Naive thymus-derived CD4-positive, alpha-beta T cell (primary cell): ENCODE results near the gene CTNNA3. TPM values are rescaled to one million over a fixed set of nuclear protein-coding genes. Genes with fewer than 3 reads are reported as not detected.

Source experiments
- ATAC-seq: fragments of 150-1000 bp; cut with Tn5 transposase; 2 replicates; pipeline ENCODE4 v1.10.0; 2021; ENCODE audit warnings: mild to moderate bottlenecking, moderate library complexity
- CTCF ChIA-PET: fragments of 350-600 bp; sonication (Branson Sonifier 250); formaldehyde crosslinking; loops from one replicate; lab custom pipeline; 2021; ENCODE audit warnings: antibody characterized with exemption; lab: Charles Lee
- POLR2A ChIA-PET: fragments of 350-600 bp; sonication (Branson Sonifier 250); formaldehyde crosslinking; loops from one replicate; lab custom pipeline; 2021; ENCODE audit warnings: antibody characterized with exemption, inconsistent platforms; lab: Charles Lee
- DNase-seq, 9 donors: peaks; one replicate each; pipeline versions ENCODE4 v3.0.0 to v3.0.0-alpha.2; 2020 to 2022; ENCODE audit warnings: mixed read lengths in 1 of 9
- H3K27ac ChIP-seq: one replicate; pipeline ENCODE4 v1.7.0; 2013; ENCODE audit warnings: mild to moderate bottlenecking, low read depth, low read length, moderate library complexity
- H3K27me3 ChIP-seq, 2 donors: one replicate each; pipeline ENCODE4 v1.7.0; 2013; ENCODE audit warnings: low read length in 2 of 2, mild to moderate bottlenecking in 2 of 2, moderate library complexity in 2 of 2; ENCODE audit not compliant: control insufficient read depth in 2 of 2, insufficient read depth in 2 of 2
- H3K36me3 ChIP-seq, 3 experiments: 1 replicate in 2 of 3; 2 replicates in 1 of 3; pipeline ENCODE4 v1.7.0; 2013; ENCODE audit warnings: low read length in 3 of 3, mild to moderate bottlenecking in 3 of 3, moderate library complexity in 1 of 3; ENCODE audit not compliant: insufficient read depth in 3 of 3, control insufficient read depth in 2 of 3
- H3K4me1 ChIP-seq, 2 donors: one replicate each; pipeline ENCODE4 v1.7.0; 2013; ENCODE audit warnings: low read length in 2 of 2, mild to moderate bottlenecking in 2 of 2, moderate library complexity in 1 of 2; ENCODE audit not compliant: control insufficient read depth in 2 of 2, insufficient read depth in 2 of 2
- H3K4me3 ChIP-seq: 2 replicates; pipeline ENCODE4 v1.7.0; 2013; ENCODE audit warnings: mild to moderate bottlenecking, low read length
- H3K9me3 ChIP-seq, 3 experiments: 1 replicate in 2 of 3; 2 replicates in 1 of 3; pipeline ENCODE4 v1.7.0; 2013; ENCODE audit warnings: low read length in 3 of 3; ENCODE audit not compliant: control insufficient read depth in 2 of 3
- H3K27ac Mint-ChIP-seq, 9 donors: one replicate each; pipeline ENCODE4 v1.8.0; 2020 to 2022; ENCODE audit warnings: mixed read lengths in 9 of 9, mild to moderate bottlenecking in 8 of 9, moderate library complexity in 5 of 9, inconsistent platforms in 2 of 9
- H3K27me3 Mint-ChIP-seq, 5 donors: one replicate each; pipeline ENCODE4 v1.8.0; 2021 to 2022; ENCODE audit warnings: mixed read lengths in 5 of 5, mild to moderate bottlenecking in 1 of 5
- H3K36me3 Mint-ChIP-seq, 5 donors: one replicate each; pipeline ENCODE4 v1.8.0; 2020 to 2022; ENCODE audit warnings: mixed read lengths in 5 of 5, mild to moderate bottlenecking in 3 of 5, inconsistent platforms in 1 of 5
- H3K4me1 Mint-ChIP-seq, 7 donors: one replicate each; pipeline ENCODE4 v1.8.0; 2020 to 2022; ENCODE audit warnings: mixed read lengths in 7 of 7, mild to moderate bottlenecking in 3 of 7, inconsistent platforms in 1 of 7
- H3K4me3 Mint-ChIP-seq, 10 donors: one replicate each; pipeline ENCODE4 v1.8.0; 2020 to 2022; ENCODE audit warnings: mild to moderate bottlenecking in 10 of 10, mixed read lengths in 10 of 10, moderate library complexity in 6 of 10, inconsistent platforms in 2 of 10
- H3K9me3 Mint-ChIP-seq, 11 donors: one replicate each; pipeline ENCODE4 v1.8.0; 2020 to 2022; ENCODE audit warnings: mixed read lengths in 11 of 11, mild to moderate bottlenecking in 4 of 11, inconsistent platforms in 1 of 11, moderate library complexity in 1 of 11
- intact Hi-C, 2 donors: fragments of 100-400 bp; cut with micrococcal nuclease; formaldehyde crosslinking; loops; one replicate each; pipeline ENCODE4 v1.15.1; 2023
- polyA plus RNA-seq, 2 donors: library from polyadenylated mRNA; unstranded; fragments of 300-500 nt; fragmentation: Illumina TruSeq; gene quantifications; one replicate each; pipeline ENCODE4 v1.2.3, GENCODE V29; 2021
- total RNA-seq, 6 experiments: library from RNA in 5 of 6; stranded (reverse) in 5 of 6; gene quantifications; 1 replicate in 5 of 6; 2 replicates in 1 of 6; pipeline ENCODE4 v1.2.3 and lab custom pipeline; 2021 to 2026

The CTNNA3 gene
- total and polyA plus RNA-seq, 7 experiments from 2014 or later: 0.43 to 0.84 (median 0.71) TPM; not detected in 2

- Mint-ChIP-seq H3K36me3 (peaks cover 0 to 5% (median 0%) of the 10 kb centered on the region in 5 donors), H3K4me3 (no peak overlapping the region), H3K27ac (no peak overlapping the region), H3K9me3 (peaks cover 0 to 2% (median 0%) of the 10 kb centered on the region in 11 donors), H3K27me3 (peaks cover 0 to 12% (median 3%) of the 10 kb centered on the region in 5 donors), H3K4me1 (peaks cover 0 to 13% (median 0%) of the 10 kb centered on the region in 7 donors)
- no peaks in the 10 kb centered on the region for H3K36me3 ChIP-seq
- no peaks in the 10 kb centered on the region for H3K4me1 ChIP-seq
- H3K4me3 ChIP-seq: no peak overlapping the region
- no peaks in the 10 kb centered on the region for H3K27me3 ChIP-seq
- no peak for DNase-seq
- CTCF ChIA-PET: interaction anchor here (0.7 kb wide), 1 partner anchor 36 kb away, joined by 3 read pairs; no protein-coding TSS in a partner anchor
- no peak for ATAC-seq
- POLR2A ChIA-PET: no interaction called here
- intact Hi-C loops: no loop called here
- no peaks in the 10 kb centered on the region for H3K9me3 ChIP-seq
- H3K27ac ChIP-seq: no peak overlapping the region
These were observed 92.3 kb downstream of the CTNNA3 start for GRCh38 chr10:67603701-67604100.

- Histone ChIP-seq H3K9me3 (no peaks in the 10 kb centered on the region), H3K27me3 (no peaks in the 10 kb centered on the region), H3K4me3 (no peak overlapping the region), H3K4me1 (no peaks in the 10 kb centered on the region), H3K36me3 (no peaks in the 10 kb centered on the region), H3K27ac (no peak overlapping the region)
- Mint-ChIP-seq H3K27me3 (peaks cover 3 to 13% (median 7%) of the 10 kb centered on the region in 5 donors), H3K4me3 (no peak overlapping the region), H3K9me3 (peaks cover 0 to 5% (median 0%) of the 10 kb centered on the region in 11 donors), H3K4me1 (peaks cover 0 to 13% (median 0%) of the 10 kb centered on the region in 7 donors), H3K36me3 (peaks cover 0 to 5% (median 3%) of the 10 kb centered on the region in 5 donors), H3K27ac (no peak overlapping the region)
- ChIA-PET CTCF (no interaction called here), POLR2A (no interaction called here)
- intact Hi-C loops: no loop called here
- DNase-seq: no peak
- ATAC-seq: no peak
These were observed 92.9 kb downstream of the CTNNA3 start for GRCh38 chr10:67603086-67603485.

- H3K36me3 Mint-ChIP-seq: peaks cover 0 to 5% (median 3%) of the 10 kb centered on the region in 5 donors
- no peak overlapping the region for H3K4me3 Mint-ChIP-seq
- intact Hi-C loops: no loop called here
- DNase-seq (no peak), ATAC-seq (no peak)
- H3K27me3 ChIP-seq: no peaks in the 10 kb centered on the region
- H3K9me3 ChIP-seq: no peaks in the 10 kb centered on the region
- ChIA-PET CTCF (no interaction called here), POLR2A (no interaction called here)
- H3K27ac Mint-ChIP-seq: no peak overlapping the region
- peaks cover 0 to 7% (median 0%) of the 10 kb centered on the region in 7 donors for H3K4me1 Mint-ChIP-seq
- no peak overlapping the region for H3K4me3 ChIP-seq
- peaks cover 0 to 5% (median 0%) of the 10 kb centered on the region in 11 donors for H3K9me3 Mint-ChIP-seq
- H3K36me3 ChIP-seq: no peaks in the 10 kb centered on the region
- H3K4me1 ChIP-seq: no peaks in the 10 kb centered on the region
- H3K27ac ChIP-seq: no peak overlapping the region
- peaks cover 3 to 13% (median 7%) of the 10 kb centered on the region in 5 donors for H3K27me3 Mint-ChIP-seq
These were observed 93.6 kb downstream of the CTNNA3 start for GRCh38 chr10:67602268-67602950.

GRCh38 chr10:67599597-67599996 is 96.4 kb downstream of the CTNNA3 start:
- CTCF ChIA-PET: no interaction called here
- ATAC-seq (no peak), DNase-seq (no peak)
- H3K4me3 ChIP-seq: no peak overlapping the region
- H3K27me3 Mint-ChIP-seq: peaks cover 2 to 17% (median 8%) of the 10 kb centered on the region in 5 donors
- peaks cover 0 to 19% (median 10%) of the 10 kb centered on the region in 11 donors for H3K9me3 Mint-ChIP-seq
- intact Hi-C loops: no loop called here
- peaks cover 0 to 4% (median 3%) of the 10 kb centered on the region in 3 experiments for H3K9me3 ChIP-seq
- no peaks in the 10 kb centered on the region for H3K4me1 ChIP-seq
- no peaks in the 10 kb centered on the region for H3K4me1 Mint-ChIP-seq
- H3K36me3 ChIP-seq: no peaks in the 10 kb centered on the region
- H3K4me3 Mint-ChIP-seq: no peak overlapping the region
- H3K27ac ChIP-seq: no peak overlapping the region
- no peaks in the 10 kb centered on the region for H3K27me3 ChIP-seq
- peaks cover 0 to 10% (median 3%) of the 10 kb centered on the region in 5 donors for H3K36me3 Mint-ChIP-seq
- no peak overlapping the region for H3K27ac Mint-ChIP-seq
- POLR2A ChIA-PET: no interaction called here

- H3K9me3 ChIP-seq: peaks cover 0 to 11% (median 3%) of the 10 kb centered on the region in 3 experiments
- peaks cover 5 to 35% (median 27%) of the 10 kb centered on the region in 11 donors for H3K9me3 Mint-ChIP-seq
- H3K4me1 ChIP-seq: no peaks in the 10 kb centered on the region
- ChIA-PET CTCF (interaction anchor here (1.0 kb wide), 1 partner anchor 54 kb away, joined by 6 read pairs; no protein-coding TSS in a partner anchor), POLR2A (no interaction called here)
- no peak overlapping the region for H3K27ac Mint-ChIP-seq
- H3K27me3 Mint-ChIP-seq: peaks cover 4 to 17% (median 8%) of the 10 kb centered on the region in 5 donors
- no peaks in the 10 kb centered on the region for H3K27me3 ChIP-seq
- intact Hi-C loops: no loop called here
- no peaks in the 10 kb centered on the region for H3K4me1 Mint-ChIP-seq
- H3K4me3 ChIP-seq: no peak overlapping the region
- ATAC-seq (no peak), DNase-seq (no peak)
- no peak overlapping the region for H3K27ac ChIP-seq
- no peaks in the 10 kb centered on the region for H3K36me3 ChIP-seq
- no peak overlapping the region for H3K4me3 Mint-ChIP-seq
- H3K36me3 Mint-ChIP-seq: peaks cover 0 to 18% (median 12%) of the 10 kb centered on the region in 5 donors
These were observed 99.4 kb downstream of the CTNNA3 start for GRCh38 chr10:67596641-67597040.

- no peaks in the 10 kb centered on the region for H3K4me1 ChIP-seq
- ATAC-seq: no peak
- H3K27me3 ChIP-seq: no peaks in the 10 kb centered on the region
- Mint-ChIP-seq H3K36me3 (peaks cover 0 to 39% (median 11%) of the 10 kb centered on the region in 5 donors), H3K27ac (no peak overlapping the region), H3K4me3 (no peak overlapping the region), H3K27me3 (peaks cover 0 to 5% (median 0%) of the 10 kb centered on the region in 5 donors), H3K4me1 (no peaks in the 10 kb centered on the region), H3K9me3 (peaks cover 9 to 77% (median 47%) of the 10 kb centered on the region in 11 donors)
- H3K9me3 ChIP-seq: peaks cover 0 to 12% (median 3%) of the 10 kb centered on the region in 3 experiments
- POLR2A ChIA-PET: no interaction called here
- intact Hi-C loops: no loop called here
- no peaks in the 10 kb centered on the region for H3K36me3 ChIP-seq
- CTCF ChIA-PET: no interaction called here
- H3K27ac ChIP-seq: no peak overlapping the region
- DNase-seq: no peak
- no peak overlapping the region for H3K4me3 ChIP-seq
These were observed 108.2 kb downstream of the CTNNA3 start for GRCh38 chr10:67587771-67588170.
